GM12892 (cell line): Measurements from ENCODE around the gene CYB561A3.

Experiments used
- POLR2A ChIP-seq: IDR thresholded peaks from 2 replicates; pipeline ENCODE4 v1.6.1; 2011; ENCODE audit warnings: low read depth, low read length, control low read depth
- POLR2AphosphoS5 ChIP-seq: IDR thresholded peaks from 2 replicates; pipeline ENCODE4 v1.6.1; 2011; ENCODE audit warnings: low read depth, low read length, control low read depth
- TAF1 ChIP-seq: IDR thresholded peaks from 2 replicates; pipeline ENCODE4 v1.6.1; 2011; ENCODE audit warnings: low read depth, mild to moderate bottlenecking, control low read depth, low read length, borderline replicate concordance

DNA sequence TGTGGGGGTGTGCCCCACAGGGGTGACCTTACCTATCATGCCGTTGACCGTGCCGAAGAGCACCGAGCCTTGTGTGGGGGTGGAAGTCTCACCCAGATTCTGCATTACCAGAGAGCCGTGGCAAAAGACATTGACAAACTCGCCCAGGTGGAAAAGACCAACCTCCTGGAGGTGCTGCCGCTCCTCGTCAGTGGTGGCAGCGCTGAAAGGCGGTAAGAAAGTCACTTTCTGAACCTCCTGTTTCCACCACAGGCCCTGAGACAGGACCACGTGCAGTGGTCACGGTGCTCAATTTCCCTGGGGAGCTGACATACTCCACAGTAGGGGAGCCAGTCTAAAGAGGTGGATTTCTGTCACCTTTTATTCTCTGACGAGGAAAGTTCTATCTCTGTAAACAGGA lies 59.1 kb downstream of the CYB561A3 start:
- TF ChIP-seq POLR2A (no peak), POLR2AphosphoS5 (no peak), TAF1 (no peak)
